T-helper 9 cell (primary cell): ENCODE data around the gene MAPK10.
"Not testable (repeated sequence)": the region's sequence is repeated elsewhere in the genome, so short reads cannot be mapped to it uniquely, and the experiment has no call there.

Experiments used
- DNase-seq: peaks from one replicate; pipeline ENCODE4 v3.0.0-alpha.2; 2020

The MAPK10 gene

GRCh38 chr4:86338521-86338920 is 21.3 kb downstream of the MAPK10 start:
- DNase-seq, result no peak

DNA sequence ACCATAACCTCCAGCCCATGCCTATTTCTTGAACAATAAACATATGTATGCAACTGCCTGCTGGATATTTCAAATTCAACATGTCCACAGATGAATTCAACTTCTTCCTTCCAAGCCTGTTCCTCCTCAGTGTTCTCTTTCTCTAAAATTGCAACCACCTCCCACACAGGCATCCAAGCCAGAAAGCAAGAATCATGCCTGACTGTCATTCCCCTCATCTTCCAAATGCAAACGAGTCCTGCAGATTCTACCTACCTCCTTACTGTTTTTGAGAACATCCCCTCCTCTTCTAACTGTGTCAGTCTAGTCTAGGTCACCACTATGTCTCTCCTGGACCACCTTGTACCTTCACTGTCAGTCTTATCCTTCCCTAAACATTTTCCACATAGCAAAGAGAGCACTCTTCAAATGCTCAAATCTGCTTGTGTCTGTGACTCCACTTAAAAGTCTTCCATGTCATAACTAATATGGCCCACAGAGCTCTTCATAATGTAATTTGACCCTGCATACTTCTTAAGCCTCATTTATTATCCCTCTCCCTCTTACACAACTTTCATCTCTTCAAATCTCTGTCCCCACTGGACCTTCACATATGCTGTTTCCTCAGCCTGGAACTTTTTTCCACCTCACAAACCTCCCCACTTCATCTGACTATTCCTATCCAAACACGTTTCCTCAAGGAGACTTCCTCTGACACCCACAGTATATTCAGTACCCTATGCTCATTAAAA is 25.7 kb downstream of the MAPK10 start:
- DNase-seq, result no peak

- no peak for DNase-seq
These were observed 26.6 kb downstream of the MAPK10 start for GRCh38 chr4:86333236-86333635.

DNA sequence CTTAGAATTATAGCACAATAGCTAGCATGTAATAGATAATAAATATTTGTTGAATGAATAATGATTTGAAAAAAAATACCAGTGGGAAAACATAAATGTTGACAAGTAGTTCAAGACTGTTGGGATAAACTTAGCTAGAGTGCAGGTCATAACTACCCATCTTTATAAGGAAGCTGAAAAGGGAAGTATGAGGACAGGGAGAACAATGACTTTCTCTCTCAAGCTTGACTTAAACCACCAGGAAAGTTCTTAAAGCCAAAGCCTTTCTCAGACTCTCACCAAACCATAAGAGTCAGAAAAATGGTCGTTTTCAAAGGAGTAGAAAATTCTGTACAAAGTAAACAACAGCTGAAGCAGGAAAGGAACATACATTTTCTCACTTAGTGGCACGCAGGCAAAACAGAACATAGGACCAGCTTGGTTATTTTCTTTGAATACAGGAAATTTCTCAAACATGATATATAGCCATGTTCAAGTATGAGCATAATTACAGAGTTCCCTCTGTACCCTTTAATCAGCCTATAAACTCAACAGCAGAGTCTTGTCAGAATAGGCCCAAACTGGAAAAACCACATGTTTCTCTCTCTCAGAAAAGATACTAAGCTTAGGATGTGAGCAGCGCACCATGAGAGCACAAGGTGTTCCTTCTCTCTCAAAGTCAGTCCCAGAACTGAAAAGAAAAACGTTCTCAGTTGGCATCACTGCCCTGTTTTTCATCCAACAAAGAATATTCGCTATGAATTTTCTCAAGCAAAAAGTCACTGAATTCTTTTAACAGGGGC is 28.7 kb downstream of the MAPK10 start:
- DNase-seq, result no peak

GRCh38 chr4:86330411-86330810 is 29.4 kb downstream of the MAPK10 start:
- DNase-seq, result not testable (repeated sequence)

GRCh38 chr4:86329431-86329830 is 30.4 kb downstream of the MAPK10 start:
- DNase-seq, result no peak

GRCh38 chr4:86326400-86326799 is 33.5 kb downstream of the MAPK10 start:
- DNase-seq, result no peak

- DNase-seq, result no peak
These were observed 40.5 kb downstream of the MAPK10 start for GRCh38 chr4:86319390-86319789.

- DNase-seq, result no peak
These were observed 44.3 kb downstream of the MAPK10 start for GRCh38 chr4:86315579-86315978.

DNA sequence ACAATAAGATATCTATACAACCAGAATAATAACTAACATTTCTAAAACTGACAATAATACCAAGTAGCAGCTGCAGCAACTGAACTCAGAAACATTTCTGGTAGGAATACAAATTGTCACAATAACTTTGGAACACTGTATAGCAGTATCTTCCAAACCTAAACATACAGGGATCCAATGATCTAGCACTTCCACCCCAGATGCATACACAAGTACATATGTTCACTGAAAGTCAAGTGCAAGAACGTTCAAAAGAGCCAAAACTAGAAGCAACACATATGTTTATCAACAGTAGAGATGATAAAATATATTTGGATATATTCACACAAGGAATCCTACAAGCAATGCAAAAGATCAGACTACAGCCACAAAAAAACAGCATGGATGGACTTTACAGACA is 46.2 kb downstream of the MAPK10 start:
- DNase-seq, result no peak

- no peak for DNase-seq
These were observed 52.4 kb downstream of the MAPK10 start for GRCh38 chr4:86307432-86307831.

DNA sequence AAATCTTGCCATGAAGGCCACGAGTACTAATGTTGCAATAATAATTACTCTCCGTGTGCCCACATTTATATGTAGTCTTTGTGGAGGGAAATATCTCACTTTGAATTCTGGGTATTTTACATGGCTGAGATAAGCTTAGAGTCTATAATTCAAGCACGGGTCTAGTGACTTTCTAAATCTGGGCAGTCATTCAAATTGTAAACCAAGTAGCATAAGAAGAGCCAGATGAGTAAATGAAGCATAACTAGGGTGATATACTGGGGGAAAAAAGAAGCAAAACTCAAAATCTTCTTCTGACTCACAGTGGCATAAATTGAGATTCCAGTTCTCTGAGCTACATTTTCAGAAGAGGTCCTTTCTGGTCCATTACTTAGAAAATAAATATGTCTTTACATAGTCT is 53.0 kb downstream of the MAPK10 start:
- DNase-seq, result no peak

DNA sequence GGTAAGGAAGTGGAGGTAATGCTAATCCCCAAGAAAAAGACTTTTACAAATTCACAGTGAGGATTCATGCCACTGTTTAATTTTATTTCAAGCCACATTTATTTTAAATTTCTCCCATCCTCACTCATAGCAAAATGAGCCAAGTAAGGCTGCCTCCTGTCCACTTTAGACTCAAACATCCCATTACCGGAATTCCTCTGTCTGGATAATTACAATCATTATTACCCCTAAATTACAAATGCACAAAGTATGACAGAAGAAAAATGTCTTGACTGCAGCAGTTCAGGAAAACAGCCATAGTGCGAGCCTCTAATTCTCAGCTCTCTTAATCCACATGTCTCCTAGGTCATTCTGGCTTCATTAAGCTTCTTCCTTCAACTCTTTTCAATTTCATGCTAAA is 57.0 kb downstream of the MAPK10 start:
- DNase-seq, result no peak

GRCh38 chr4:86302251-86302650 is 57.6 kb downstream of the MAPK10 start:
- DNase-seq, result no peak

- no peak for DNase-seq
These were observed 59.3 kb downstream of the MAPK10 start for GRCh38 chr4:86300516-86300915.

DNA sequence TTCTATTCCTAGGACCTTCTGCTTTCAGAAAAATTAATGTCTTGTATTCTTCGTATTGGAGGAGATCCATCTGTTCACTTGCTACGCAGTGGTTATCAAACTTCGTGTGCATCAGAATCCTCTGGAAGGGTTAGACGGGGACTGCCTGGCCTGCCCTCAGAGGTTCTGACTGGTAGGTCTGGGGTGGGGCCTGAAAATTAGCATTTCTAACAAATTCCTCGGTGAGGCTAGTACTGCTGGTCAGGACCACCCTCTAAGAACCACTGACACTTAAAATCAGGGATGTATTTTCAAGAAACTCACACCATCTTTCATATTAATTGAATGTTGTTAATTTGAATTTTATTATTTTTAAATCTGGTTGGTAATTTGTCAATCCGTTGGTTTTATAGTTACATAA is 63.0 kb downstream of the MAPK10 start:
- no peak for DNase-seq

GRCh38 chr4:86294883-86295282 is 65.0 kb downstream of the MAPK10 start:
- no peak for DNase-seq

GRCh38 chr4:86291180-86291579 is 68.7 kb downstream of the MAPK10 start:
- no peak for DNase-seq

DNA sequence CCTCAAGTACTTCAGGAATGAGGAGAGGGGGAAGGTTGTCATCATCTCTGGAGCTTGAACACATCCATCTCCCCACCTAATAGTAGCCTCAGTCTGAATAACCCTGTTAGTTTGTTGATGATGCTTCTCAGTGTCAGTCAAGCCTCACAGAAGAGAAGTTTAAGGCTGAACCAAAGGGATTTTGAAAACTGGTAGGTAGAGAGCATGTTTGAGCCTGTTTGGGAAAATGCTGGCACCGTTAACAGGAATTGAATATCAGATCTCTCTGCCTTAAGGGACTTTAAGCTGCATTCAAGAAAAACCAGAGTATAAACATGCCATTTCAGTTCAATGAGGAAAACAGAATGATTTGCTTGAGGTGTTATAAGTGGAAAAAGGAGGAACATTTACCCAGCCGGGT is 73.1 kb downstream of the MAPK10 start:
- no peak for DNase-seq

DNA sequence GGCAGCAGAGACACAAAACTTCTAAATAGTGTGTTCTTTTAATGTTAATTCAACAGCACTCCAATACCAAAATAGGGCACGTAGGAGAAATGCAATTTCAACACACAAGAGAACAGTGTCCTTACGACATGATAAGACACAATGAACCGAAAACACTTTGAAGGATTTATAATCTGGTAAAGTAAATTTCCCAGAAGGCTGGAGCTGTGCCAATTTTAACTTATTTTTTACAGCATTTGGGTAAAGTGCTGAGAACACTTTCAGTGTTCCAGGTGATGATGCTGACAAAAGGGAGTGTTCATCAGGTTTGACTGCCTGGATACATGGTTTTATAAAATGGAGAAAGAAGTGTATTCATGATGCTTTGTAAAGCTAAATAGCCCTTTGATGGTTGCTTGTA is 76.5 kb downstream of the MAPK10 start:
- no peak for DNase-seq

- no peak for DNase-seq
These were observed 79.6 kb downstream of the MAPK10 start for GRCh38 chr4:86280246-86280645.

GRCh38 chr4:86279293-86279960 is 80.4 kb downstream of the MAPK10 start:
- no peak for DNase-seq

- DNase-seq, result no peak
These were observed 81.7 kb downstream of the MAPK10 start for GRCh38 chr4:86278126-86278525.

DNA sequence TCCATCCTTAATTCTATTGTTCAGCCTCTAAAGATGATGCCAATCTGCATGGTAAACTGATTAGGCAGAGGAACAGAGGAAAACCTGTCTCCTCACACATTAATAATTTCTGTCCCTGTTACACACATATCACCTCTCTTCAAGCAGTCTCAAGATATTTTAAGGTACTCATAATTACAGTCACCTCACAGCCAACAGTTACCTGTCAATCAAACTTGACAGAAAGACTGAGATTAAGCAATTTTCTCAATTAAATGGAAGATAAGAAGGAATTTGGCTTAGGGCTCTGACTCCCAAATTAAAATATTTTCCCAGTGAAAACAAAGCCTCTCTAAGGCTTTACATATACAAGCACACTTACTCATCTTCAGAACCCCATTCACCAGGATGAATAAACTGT is 85.2 kb downstream of the MAPK10 start:
- no peak for DNase-seq
